ENCODE measurements around the gene FBXL17.

GRCh38 chr5:107824821-107825220 is 557.1 kb downstream of the FBXL17 start:
- TF ChIP-seq POLR2A (IDR thresholded peaks at IDR 0.05) (no peak), CTCF (IDR thresholded peaks at IDR 0.05) (no peak), EP300 (IDR thresholded peaks at IDR 0.05) (no peak), POLR2AphosphoS5 (IDR thresholded peaks at IDR 0.05) (no peak)
